Right atrium auricular region (tissue), 2 donors: ENCODE data around the gene FOXP2. TPM values are rescaled to one million over a fixed set of nuclear protein-coding genes. Genes with fewer than 3 reads are reported as not detected.

Source experiments
- DNase-seq: peaks from one replicate; pipeline ENCODE4 v3.0.0-alpha.2; 2019; ENCODE audit warnings: low spot score
- H3K27ac ChIP-seq, 2 donors: fragments of 200-600 bp; sonication (generic); 1 replicate in 1 of 2; 2 replicates in 1 of 2; pipeline ENCODE4 v1.5.1; 2016 to 2019
- H3K27me3 ChIP-seq, 2 donors: fragments of 200-600 bp; sonication (generic); one replicate each; pipeline versions ENCODE4 v1.5.1 to v1.6.0; 2017 to 2019
- H3K36me3 ChIP-seq: fragments of 200-600 bp; sonication (generic); one replicate; pipeline ENCODE4 v1.5.1; 2016
- H3K4me1 ChIP-seq, 2 donors: fragments of 200-600 bp; sonication (generic); one replicate each; pipeline versions ENCODE4 v1.5.1 to v1.6.0; 2017 to 2019
- H3K4me3 ChIP-seq, 2 donors: fragments of 200-600 bp; sonication (generic); 1 replicate in 1 of 2; 2 replicates in 1 of 2; pipeline ENCODE4 v1.5.1; 2017 to 2019; ENCODE audit warnings: mild to moderate bottlenecking in 1 of 2, moderate library complexity in 1 of 2
- H3K9me3 ChIP-seq, 2 donors: fragments of 200-600 bp; sonication (generic); one replicate each; pipeline ENCODE4 v1.5.1; 2019
- total RNA-seq, 2 donors: library from RNA; depleted of rRNA; stranded (reverse); fragments of >200 nt; gene quantifications; one replicate each; pipeline ENCODE4 v1.1.0, GENCODE V29; 2016
- TF ChIP-seq, protein P1 (sequence below), 2 donors: fragments of 200-600 bp; sonication (generic); IDR thresholded peaks; one replicate each; pipeline ENCODE4 v1.5.1; 2019; ENCODE audit warnings: antibody characterized with exemption in 2 of 2

Gene FOXP2
- total RNA-seq, 2 donors from 2014 or later, result 2.0 to 3.8 TPM

DNA sequence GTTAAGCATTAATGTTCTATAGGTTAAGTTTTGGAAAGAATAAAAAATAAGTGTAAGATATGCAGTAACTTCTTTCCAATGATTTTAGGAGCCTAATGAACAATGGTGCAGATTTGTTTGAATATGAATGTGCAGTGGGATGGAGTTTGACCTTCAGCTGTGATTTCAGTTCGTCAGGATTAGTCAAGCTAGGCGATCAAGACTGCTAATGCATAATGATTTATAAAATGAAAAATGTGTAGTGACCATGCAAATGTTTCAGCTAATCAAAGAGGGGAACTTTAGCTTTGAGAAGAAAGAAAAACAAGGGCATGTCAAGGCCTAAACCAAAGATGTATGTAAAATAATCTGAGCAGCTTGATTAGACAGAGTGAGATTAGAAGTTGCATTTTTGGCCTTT lies 208.5 kb downstream of the FOXP2 start:
- H3K4me1 ChIP-seq, result no peaks in the 10 kb centered on the region
- TF ChIP-seq, protein P1, sequence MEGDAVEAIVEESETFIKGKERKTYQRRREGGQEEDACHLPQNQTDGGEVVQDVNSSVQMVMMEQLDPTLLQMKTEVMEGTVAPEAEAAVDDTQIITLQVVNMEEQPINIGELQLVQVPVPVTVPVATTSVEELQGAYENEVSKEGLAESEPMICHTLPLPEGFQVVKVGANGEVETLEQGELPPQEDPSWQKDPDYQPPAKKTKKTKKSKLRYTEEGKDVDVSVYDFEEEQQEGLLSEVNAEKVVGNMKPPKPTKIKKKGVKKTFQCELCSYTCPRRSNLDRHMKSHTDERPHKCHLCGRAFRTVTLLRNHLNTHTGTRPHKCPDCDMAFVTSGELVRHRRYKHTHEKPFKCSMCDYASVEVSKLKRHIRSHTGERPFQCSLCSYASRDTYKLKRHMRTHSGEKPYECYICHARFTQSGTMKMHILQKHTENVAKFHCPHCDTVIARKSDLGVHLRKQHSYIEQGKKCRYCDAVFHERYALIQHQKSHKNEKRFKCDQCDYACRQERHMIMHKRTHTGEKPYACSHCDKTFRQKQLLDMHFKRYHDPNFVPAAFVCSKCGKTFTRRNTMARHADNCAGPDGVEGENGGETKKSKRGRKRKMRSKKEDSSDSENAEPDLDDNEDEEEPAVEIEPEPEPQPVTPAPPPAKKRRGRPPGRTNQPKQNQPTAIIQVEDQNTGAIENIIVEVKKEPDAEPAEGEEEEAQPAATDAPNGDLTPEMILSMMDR (IDR thresholded peaks at IDR 0.05), result no peak
- H3K9me3 ChIP-seq, result no peaks in the 10 kb centered on the region
- H3K4me3 ChIP-seq, result no peak overlapping the region
- no peaks in the 10 kb centered on the region for H3K36me3 ChIP-seq
- no peak for DNase-seq
- no peaks in the 10 kb centered on the region for H3K27me3 ChIP-seq
- H3K27ac ChIP-seq, result no peak overlapping the region

DNA sequence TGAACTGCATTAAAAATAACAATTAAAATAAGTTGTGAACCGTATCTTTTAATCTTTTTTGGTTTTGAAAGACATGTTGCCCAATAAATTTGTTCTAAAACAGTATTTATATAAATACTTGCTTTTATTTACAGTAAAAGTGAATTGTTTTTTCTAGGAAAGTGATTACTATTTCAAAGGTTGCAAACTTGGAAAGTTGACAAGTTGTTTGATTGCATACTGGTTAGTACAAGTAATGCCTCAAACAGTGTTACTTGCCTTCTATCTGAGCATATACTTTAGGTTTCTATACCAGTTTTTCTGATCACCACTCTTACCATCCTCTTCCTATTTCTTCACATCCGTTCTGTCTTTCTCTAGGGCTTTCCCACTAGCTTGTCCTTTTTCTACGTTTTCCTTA lies 212.6 kb downstream of the FOXP2 start:
- H3K27ac ChIP-seq, result no peak overlapping the region
- TF ChIP-seq, protein P1 (IDR thresholded peaks at IDR 0.05), result no peak

DNA sequence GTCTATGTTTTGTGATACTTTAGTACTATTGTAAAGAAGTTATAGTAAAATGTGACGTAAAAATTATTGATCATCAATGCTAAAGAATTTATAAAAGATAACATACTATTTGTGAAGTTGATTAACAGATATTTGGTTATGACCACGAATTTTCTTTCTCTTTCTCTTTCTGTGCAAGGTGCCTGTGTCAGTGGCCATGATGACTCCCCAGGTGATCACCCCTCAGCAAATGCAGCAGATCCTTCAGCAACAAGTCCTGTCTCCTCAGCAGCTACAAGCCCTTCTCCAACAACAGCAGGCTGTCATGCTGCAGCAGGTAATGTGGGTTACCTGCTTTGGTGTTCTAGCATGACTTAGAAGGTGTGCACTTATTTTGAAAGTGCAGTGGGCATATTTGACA lies 213.7 kb downstream of the FOXP2 start:
- Histone ChIP-seq H3K27ac (no peak overlapping the region), H3K36me3 (no peaks in the 10 kb centered on the region), H3K9me3 (no peaks in the 10 kb centered on the region), H3K4me3 (no peak overlapping the region), H3K4me1 (no peaks in the 10 kb centered on the region), H3K27me3 (no peaks in the 10 kb centered on the region)
- DNase-seq, result no peak
- TF ChIP-seq, protein P1 (IDR thresholded peaks at IDR 0.05), result no peak

More for the DNA sequence above, 212.6 kb downstream of the FOXP2 start:
- H3K27me3 ChIP-seq, result no peaks in the 10 kb centered on the region
- no peaks in the 10 kb centered on the region for H3K9me3 ChIP-seq
- H3K4me3 ChIP-seq, result no peak overlapping the region
- no peaks in the 10 kb centered on the region for H3K4me1 ChIP-seq
- H3K36me3 ChIP-seq, result no peaks in the 10 kb centered on the region
- no peak for DNase-seq

DNA sequence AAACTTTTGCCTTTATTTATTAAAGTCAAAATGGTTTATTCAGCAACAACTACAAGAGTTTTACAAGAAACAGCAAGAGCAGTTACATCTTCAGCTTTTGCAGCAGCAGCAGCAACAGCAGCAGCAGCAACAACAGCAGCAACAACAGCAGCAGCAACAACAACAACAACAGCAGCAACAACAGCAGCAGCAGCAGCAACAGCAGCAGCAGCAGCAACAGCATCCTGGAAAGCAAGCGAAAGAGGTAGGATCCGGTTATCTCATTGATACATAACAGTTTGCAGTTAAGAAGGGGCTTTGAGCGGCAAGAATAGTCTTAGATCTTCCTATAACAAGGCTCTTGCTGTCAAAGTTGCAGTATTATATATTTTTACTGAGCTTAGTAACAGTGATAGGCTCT lies 215.1 kb downstream of the FOXP2 start:
- Histone ChIP-seq H3K9me3 (no peaks in the 10 kb centered on the region), H3K36me3 (no peaks in the 10 kb centered on the region), H3K4me3 (no peak overlapping the region), H3K27ac (no peak overlapping the region), H3K4me1 (no peaks in the 10 kb centered on the region), H3K27me3 (no peaks in the 10 kb centered on the region)
- TF ChIP-seq, protein P1 (IDR thresholded peaks at IDR 0.05), result no peak
- no peak for DNase-seq

DNA sequence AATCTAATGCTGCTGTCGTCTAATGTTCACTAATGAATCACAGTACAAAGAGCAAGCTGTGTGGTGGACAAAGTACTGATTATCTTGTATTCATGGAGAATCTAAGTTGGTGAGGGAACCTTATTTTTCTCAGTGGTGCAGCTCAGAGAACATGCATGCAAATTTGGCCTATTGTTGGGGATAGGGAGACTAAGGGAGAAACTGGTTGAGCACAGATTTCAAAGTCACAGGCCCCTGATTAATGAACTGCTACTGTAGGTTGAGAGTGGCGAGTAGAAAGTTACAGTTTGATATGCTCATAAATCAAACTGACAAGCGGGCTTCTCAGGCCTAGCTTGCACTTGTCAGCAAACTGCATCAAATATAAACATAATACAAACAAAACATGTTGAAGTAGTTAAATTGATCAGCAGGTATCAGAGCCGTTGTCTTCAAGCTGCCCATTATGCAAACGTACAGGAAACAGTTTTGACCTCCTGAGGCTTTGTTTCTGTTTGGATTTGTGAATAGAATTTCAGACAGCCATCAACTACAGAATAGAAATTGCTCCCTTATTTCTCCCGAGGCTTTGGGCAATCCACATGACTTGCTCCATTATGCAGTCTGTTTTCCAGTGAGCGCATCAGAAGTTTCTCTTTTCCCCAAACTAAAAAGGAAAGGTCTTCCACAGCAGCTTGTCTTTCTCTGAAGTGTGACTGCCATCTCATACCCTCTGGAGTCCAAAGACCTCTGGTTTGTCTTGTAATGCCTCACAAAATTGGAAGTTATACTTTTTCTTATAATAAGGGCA lies 215.8 kb downstream of the FOXP2 start:
- H3K36me3 ChIP-seq, result no peaks in the 10 kb centered on the region
- no peak overlapping the region for H3K4me3 ChIP-seq
- TF ChIP-seq, protein P1 (IDR thresholded peaks at IDR 0.05), result no peak
- H3K27me3 ChIP-seq, result no peaks in the 10 kb centered on the region
- no peak for DNase-seq
- H3K9me3 ChIP-seq, result no peaks in the 10 kb centered on the region
- H3K27ac ChIP-seq, result no peak overlapping the region
- H3K4me1 ChIP-seq, result no peaks in the 10 kb centered on the region
